PFSK-1 (cell line): ENCODE data around the gene PLOD2. TPM values are rescaled to one million over a fixed set of nuclear protein-coding genes. Genes with fewer than 3 reads are reported as not detected.
A peak's percentile ranks its signal among the peaks of the same experiment; 100 is the strongest.

Source experiments
- FOXP2 ChIP-seq: optimal IDR thresholded peaks from 2 replicates; pipeline ENCODE3; 2011; ENCODE audit warnings: borderline replicate concordance, control low read depth, inconsistent platforms; ENCODE audit not compliant: insufficient read depth; ENCODE audit errors: extremely low read length, extremely low read depth
- POLR2AphosphoS5 ChIP-seq: IDR thresholded peaks from 2 replicates; pipeline ENCODE4 v1.6.1; 2012; ENCODE audit warnings: low read depth, mild to moderate bottlenecking, control low read depth, low read length, moderate library complexity
- REST ChIP-seq, 2 experiments: IDR thresholded peaks; 2 replicates each; pipeline versions ENCODE4 v1.6.1 to v1.8.0; 2011 to 2012; ENCODE audit warnings: low read depth in 2 of 2, low read length in 2 of 2, control low read depth in 1 of 2, inconsistent platforms in 1 of 2, mild to moderate bottlenecking in 1 of 2, moderate library complexity in 1 of 2; ENCODE audit not compliant: insufficient read depth in 1 of 2
- SIN3A ChIP-seq: IDR thresholded peaks from 2 replicates; pipeline ENCODE4 v1.6.1; 2012; ENCODE audit warnings: mild to moderate bottlenecking, low read length, moderate library complexity, borderline replicate concordance; ENCODE audit not compliant: insufficient read depth
- TAF1 ChIP-seq: IDR thresholded peaks from 2 replicates; pipeline ENCODE4 v1.6.1; 2012; ENCODE audit warnings: low read length, control low read depth, borderline replicate concordance; ENCODE audit not compliant: insufficient read depth
- polyA plus RNA-seq: library from polyadenylated mRNA; unstranded; fragments of >200 nt; gene quantifications from one replicate; pipeline ENCODE4 v1.2.1, GENCODE V29; 2012; ENCODE audit warnings: low read depth, missing spikeins; ENCODE audit not compliant: insufficient read length

The PLOD2 gene
- 7.8 TPM for polyA plus RNA-seq

- TF ChIP-seq SIN3A, result no peak
- TF ChIP-seq POLR2AphosphoS5, result 0 out of 2 replicates have a peak, but pooled peaks have one; percentile 55
These were observed at the start of gene PLOD2 for GRCh38 chr3:146160964-146161662. PLOD2 (minus strand) TSS chr3:146161184; CDS start chr3:146160989, 195 bp downstream.

GRCh38 chr3:146209371-146209770 lies 48.4 kb upstream of the PLOD2 start:
- no peak for TF ChIP-seq TAF1
- no peak for TF ChIP-seq SIN3A
- no peak for TF ChIP-seq POLR2AphosphoS5
- no peak for TF ChIP-seq FOXP2
- TF ChIP-seq REST (IDR thresholded peaks at IDR 0.05; ENCODE audit: insufficient read depth in 1 of 2, low read depth in 2 of 2, low read length in 2 of 2), result no peak

GRCh38 chr3:146203776-146204175 lies 42.8 kb upstream of the PLOD2 start:
- no peak for TF ChIP-seq POLR2AphosphoS5
- no peak for TF ChIP-seq REST (IDR thresholded peaks at IDR 0.05; ENCODE audit: insufficient read depth in 1 of 2, low read depth in 2 of 2, low read length in 2 of 2)
- TF ChIP-seq SIN3A, result no peak
- no peak for TF ChIP-seq FOXP2
- TF ChIP-seq TAF1, result no peak

- TF ChIP-seq TAF1 (no peak), SIN3A (no peak), FOXP2 (no peak), POLR2AphosphoS5 (no peak)
These were observed 39.7 kb upstream of the PLOD2 start for GRCh38 chr3:146200461-146201220.

- TF ChIP-seq SIN3A, result no peak
- TF ChIP-seq POLR2AphosphoS5, result no peak
- no peak for TF ChIP-seq REST (IDR thresholded peaks at IDR 0.05; ENCODE audit: insufficient read depth in 1 of 2, low read depth in 2 of 2, low read length in 2 of 2)
- TF ChIP-seq TAF1, result no peak
- TF ChIP-seq FOXP2, result no peak
These were observed 38.8 kb upstream of the PLOD2 start for GRCh38 chr3:146199762-146200161.
